ENCODE results near the gene CDK6.

Gene CDK6

DNA sequence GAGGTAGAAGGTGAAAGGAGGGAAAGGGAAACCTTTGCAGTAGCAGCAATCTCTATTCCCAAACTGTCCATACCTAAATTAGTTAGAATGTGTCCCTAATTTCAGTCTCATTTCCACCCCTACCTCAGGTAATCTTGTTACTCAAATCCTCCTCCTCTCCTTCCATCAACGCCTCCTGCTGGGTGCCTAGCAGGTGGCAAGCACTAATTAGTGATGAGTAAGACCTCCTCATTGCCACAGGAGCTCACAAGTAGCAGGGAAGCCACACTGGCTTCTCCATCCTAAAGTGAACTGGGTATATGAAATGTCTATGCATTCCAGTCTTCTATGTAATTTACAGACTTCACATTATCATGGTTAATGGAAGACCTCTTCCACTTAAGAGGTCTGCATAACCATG is 220.5 kb downstream of the CDK6 start:
- ATAC-seq (ENCODE audit: insufficient read depth, low read depth) (peak; percentile 38; the same call in 2 of the 3 replicates), DNase-seq (no peak)
- Histone ChIP-seq H2AFZ (ENCODE audit: low read depth, low read length) (no peak overlapping the region), H3K4me2 (ENCODE audit: insufficient read depth, low read length) (no peak overlapping the region), H3K9ac (ENCODE audit: low read depth, low read length) (no peak overlapping the region), H3K9me3 (ENCODE audit: insufficient read depth, low read length, severe bottlenecking) (no peaks in the 10 kb centered on the region), H3K27ac (ENCODE audit: low read length) (no peak overlapping the region), H3K79me2 (ENCODE audit: insufficient read depth, low read length) (peaks cover 38% of the 10 kb centered on the region), H3K4me1 (ENCODE audit: insufficient read depth, low read length) (peaks cover 3% of the 10 kb centered on the region), H3K36me3 (ENCODE audit: insufficient read depth, low read length) (peaks cover 93% of the 10 kb centered on the region), H4K20me1 (ENCODE audit: insufficient read depth, low read length) (0 out of 2 replicates have a peak, but pooled peaks cover 3% of the 10 kb centered on the region), H3K4me3 (ENCODE audit: low read depth in 1 of 2, low read length in 2 of 2) (no peak overlapping the region), H3K27me3 (ENCODE audit: insufficient read depth, low read length, poor library complexity) (no peaks in the 10 kb centered on the region)
- TF ChIP-seq, protein P1, sequence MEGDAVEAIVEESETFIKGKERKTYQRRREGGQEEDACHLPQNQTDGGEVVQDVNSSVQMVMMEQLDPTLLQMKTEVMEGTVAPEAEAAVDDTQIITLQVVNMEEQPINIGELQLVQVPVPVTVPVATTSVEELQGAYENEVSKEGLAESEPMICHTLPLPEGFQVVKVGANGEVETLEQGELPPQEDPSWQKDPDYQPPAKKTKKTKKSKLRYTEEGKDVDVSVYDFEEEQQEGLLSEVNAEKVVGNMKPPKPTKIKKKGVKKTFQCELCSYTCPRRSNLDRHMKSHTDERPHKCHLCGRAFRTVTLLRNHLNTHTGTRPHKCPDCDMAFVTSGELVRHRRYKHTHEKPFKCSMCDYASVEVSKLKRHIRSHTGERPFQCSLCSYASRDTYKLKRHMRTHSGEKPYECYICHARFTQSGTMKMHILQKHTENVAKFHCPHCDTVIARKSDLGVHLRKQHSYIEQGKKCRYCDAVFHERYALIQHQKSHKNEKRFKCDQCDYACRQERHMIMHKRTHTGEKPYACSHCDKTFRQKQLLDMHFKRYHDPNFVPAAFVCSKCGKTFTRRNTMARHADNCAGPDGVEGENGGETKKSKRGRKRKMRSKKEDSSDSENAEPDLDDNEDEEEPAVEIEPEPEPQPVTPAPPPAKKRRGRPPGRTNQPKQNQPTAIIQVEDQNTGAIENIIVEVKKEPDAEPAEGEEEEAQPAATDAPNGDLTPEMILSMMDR (IDR thresholded peaks at IDR 0.05; ENCODE audit: borderline replicate concordance, extremely low read depth, low read length, poor library complexity, severe bottlenecking), result peak; percentile 32
- TF ChIP-seq EZH2 (IDR thresholded peaks at IDR 0.05; ENCODE audit: borderline replicate concordance, low read depth, low read length, severe bottlenecking), result no peak

DNA sequence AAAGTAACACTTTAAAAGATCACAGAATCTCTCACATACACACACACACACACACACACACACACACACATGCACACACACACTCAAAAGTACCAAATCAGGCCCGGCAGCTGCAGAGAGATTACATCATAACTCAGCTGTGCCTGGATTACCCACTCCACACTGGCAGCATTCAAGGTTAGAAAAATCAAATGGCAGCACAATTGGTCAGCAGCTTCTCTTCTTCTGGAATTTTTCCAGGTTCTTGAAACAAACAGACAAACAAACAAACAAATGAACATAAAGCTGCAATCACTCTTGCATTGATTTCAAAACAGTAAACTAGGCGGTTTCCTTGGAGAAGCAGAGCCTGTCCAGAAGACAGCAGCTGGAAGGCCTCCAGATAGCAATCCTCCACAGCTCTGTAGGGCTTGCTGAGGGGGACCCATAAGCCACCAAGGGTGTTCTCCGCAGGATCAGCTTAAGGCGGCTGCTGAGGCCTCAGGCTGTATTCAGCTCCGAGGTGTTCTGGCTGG is 221.7 kb downstream of the CDK6 start:
- Histone ChIP-seq H3K27ac (ENCODE audit: low read length) (no peak overlapping the region; the same call in 1 of the 2 replicates), H3K36me3 (ENCODE audit: insufficient read depth, low read length) (peaks cover 94% of the 10 kb centered on the region), H3K4me2 (ENCODE audit: insufficient read depth, low read length) (no peak overlapping the region), H3K4me3 (ENCODE audit: low read depth in 1 of 2, low read length in 2 of 2) (no peak overlapping the region), H3K4me1 (ENCODE audit: insufficient read depth, low read length) (no peaks in the 10 kb centered on the region; the same call in 1 of the 2 replicates), H3K79me2 (ENCODE audit: insufficient read depth, low read length) (peaks cover 27% of the 10 kb centered on the region), H4K20me1 (ENCODE audit: insufficient read depth, low read length) (0 out of 2 replicates have a peak, but pooled peaks cover 3% of the 10 kb centered on the region), H3K9ac (ENCODE audit: low read depth, low read length) (no peak overlapping the region), H3K9me3 (ENCODE audit: insufficient read depth, low read length, severe bottlenecking) (no peaks in the 10 kb centered on the region), H2AFZ (ENCODE audit: low read depth, low read length) (no peak overlapping the region), H3K27me3 (ENCODE audit: insufficient read depth, low read length, poor library complexity) (no peaks in the 10 kb centered on the region)
- no peak for TF ChIP-seq EZH2 (IDR thresholded peaks at IDR 0.05; ENCODE audit: borderline replicate concordance, low read depth, low read length, severe bottlenecking)
- TF ChIP-seq, protein P1 (IDR thresholded peaks at IDR 0.05; ENCODE audit: borderline replicate concordance, extremely low read depth, low read length, poor library complexity, severe bottlenecking), result no peak
- no peak for DNase-seq
- ATAC-seq (ENCODE audit: insufficient read depth, low read depth), result no peak

DNA sequence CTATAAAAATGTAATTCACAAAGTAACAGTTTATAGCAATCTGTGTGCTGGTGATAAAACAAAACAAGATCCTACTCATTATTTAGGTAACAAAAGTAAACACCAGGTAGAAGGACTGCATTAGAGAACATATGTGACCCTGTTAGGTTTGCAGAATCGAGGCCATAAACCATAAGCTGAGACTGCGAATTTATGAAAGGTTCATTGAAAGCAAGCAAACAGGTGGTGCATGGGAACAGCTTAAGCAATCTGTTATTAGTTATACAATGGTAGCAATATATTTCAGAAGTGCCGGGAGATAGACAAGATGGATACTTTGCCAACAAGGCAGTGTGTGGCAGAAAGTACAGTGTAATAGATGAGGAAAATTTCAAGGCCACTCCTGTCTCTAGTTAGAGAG is 222.7 kb downstream of the CDK6 start:
- H3K36me3 ChIP-seq (ENCODE audit: insufficient read depth, low read length), result peaks cover 95% of the 10 kb centered on the region
- no peak for TF ChIP-seq EZH2 (IDR thresholded peaks at IDR 0.05; ENCODE audit: borderline replicate concordance, low read depth, low read length, severe bottlenecking)
- TF ChIP-seq, protein P1 (IDR thresholded peaks at IDR 0.05; ENCODE audit: borderline replicate concordance, extremely low read depth, low read length, poor library complexity, severe bottlenecking), result no peak
- no peaks in the 10 kb centered on the region for H3K27me3 ChIP-seq (ENCODE audit: insufficient read depth, low read length, poor library complexity)
- H3K4me2 ChIP-seq (ENCODE audit: insufficient read depth, low read length), result no peak overlapping the region
- H3K4me1 ChIP-seq (ENCODE audit: insufficient read depth, low read length), result no peaks in the 10 kb centered on the region; the same call in 1 of the 2 replicates
- H3K9ac ChIP-seq (ENCODE audit: low read depth, low read length), result no peak overlapping the region
- DNase-seq (no peak), ATAC-seq (ENCODE audit: insufficient read depth, low read depth) (no peak)
- no peaks in the 10 kb centered on the region for H3K9me3 ChIP-seq (ENCODE audit: insufficient read depth, low read length, severe bottlenecking)
- no peak overlapping the region for H3K4me3 ChIP-seq (ENCODE audit: low read depth in 1 of 2, low read length in 2 of 2)
- no peak overlapping the region for H2AFZ ChIP-seq (ENCODE audit: low read depth, low read length)
- peak overlapping the region; percentile 33; the same call in 1 of the 2 replicates for H3K27ac ChIP-seq (ENCODE audit: low read length)
- peaks cover 20% of the 10 kb centered on the region for H3K79me2 ChIP-seq (ENCODE audit: insufficient read depth, low read length)
- 0 out of 2 replicates have a peak, but pooled peaks cover 3% of the 10 kb centered on the region for H4K20me1 ChIP-seq (ENCODE audit: insufficient read depth, low read length)
